Measurements from ENCODE around the gene GRIA4. TPM values are rescaled to one million over a fixed set of nuclear protein-coding genes. Genes with fewer than 3 reads are reported as not detected.
A peak's percentile ranks its signal among the peaks of the same experiment; 100 is the strongest.

Gene GRIA4
- polyA plus RNA-seq, 1 donor from 2014 or later: 6.3 TPM

- Histone ChIP-seq H3K79me2 (replicated peaks; ENCODE audit: insufficient read depth, low read length) (peaks cover 53% of the 10 kb centered on the region), H2AFZ (ENCODE audit: low read depth, low read length) (no peak overlapping the region), H3K9me2 (ENCODE audit: insufficient read depth, low read length) (no peaks in the 10 kb centered on the region), H3K27me3 (ENCODE audit: insufficient read depth, low read depth, low read length) (no peaks in the 10 kb centered on the region), H3K9ac (ENCODE audit: low read length) (no peak overlapping the region), H3K4me2 (ENCODE audit: low read length) (peak overlapping the region; percentile 9), H3K9me3 (ENCODE audit: low read length) (no peaks in the 10 kb centered on the region), H3K27ac (ENCODE audit: low read length) (no peak overlapping the region), H3F3A (ENCODE audit: insufficient read depth, low read length, poor library complexity, severe bottlenecking) (no peaks in the 10 kb centered on the region), H3K36me3 (ENCODE audit: insufficient read depth, low read length) (peaks cover 2% of the 10 kb centered on the region), H3K4me3 (ENCODE audit: low read length) (no peak overlapping the region), H4K20me1 (ENCODE audit: insufficient read depth) (no peaks in the 10 kb centered on the region)
- TF ChIP-seq SMC3 (conservative IDR thresholded peaks at IDR 0.05; ENCODE audit: poor library complexity) (no peak), TAF1 (IDR thresholded peaks at IDR 0.05; ENCODE audit: low read depth) (no peak), RAD21 (conservative IDR thresholded peaks at IDR 0.05) (no peak), MXI1 (conservative IDR thresholded peaks at IDR 0.05; ENCODE audit: poor library complexity, severe bottlenecking) (no peak), EP300 (conservative IDR thresholded peaks at IDR 0.05; ENCODE audit: poor library complexity, severe bottlenecking) (no peak), EZH2 (IDR thresholded peaks at IDR 0.05; ENCODE audit: borderline replicate concordance, insufficient read depth, low read length, poor library complexity, severe bottlenecking) (no peak), REST (IDR thresholded peaks at IDR 0.05; ENCODE audit: borderline replicate concordance) (no peak), CTCF (IDR thresholded peaks at IDR 0.05; ENCODE audit: poor library complexity, severe bottlenecking) (no peak), POLR2AphosphoS5 (IDR thresholded peaks at IDR 0.05) (no peak)
Measured at GRCh38 chr11:106014620-106015019, 404.7 kb downstream of the GRIA4 start.

GRCh38 chr11:106015066-106015465, 405.2 kb downstream of the GRIA4 start:
- Histone ChIP-seq H3F3A (ENCODE audit: insufficient read depth, low read length, poor library complexity, severe bottlenecking) (no peaks in the 10 kb centered on the region), H3K27me3 (ENCODE audit: insufficient read depth, low read depth, low read length) (no peaks in the 10 kb centered on the region), H3K4me3 (ENCODE audit: low read length) (no peak overlapping the region), H2AFZ (ENCODE audit: low read depth, low read length) (no peak overlapping the region), H3K36me3 (ENCODE audit: insufficient read depth, low read length) (no peaks in the 10 kb centered on the region), H3K4me2 (ENCODE audit: low read length) (no peak overlapping the region), H4K20me1 (ENCODE audit: insufficient read depth) (no peaks in the 10 kb centered on the region), H3K27ac (ENCODE audit: low read length) (no peak overlapping the region), H3K79me2 (replicated peaks; ENCODE audit: insufficient read depth, low read length) (peaks cover 57% of the 10 kb centered on the region), H3K9me2 (ENCODE audit: insufficient read depth, low read length) (no peaks in the 10 kb centered on the region), H3K9me3 (ENCODE audit: low read length) (no peaks in the 10 kb centered on the region), H3K9ac (ENCODE audit: low read length) (no peak overlapping the region)
- TF ChIP-seq TAF1 (IDR thresholded peaks at IDR 0.05; ENCODE audit: low read depth) (no peak), CTCF (IDR thresholded peaks at IDR 0.05; ENCODE audit: poor library complexity, severe bottlenecking) (no peak), REST (IDR thresholded peaks at IDR 0.05; ENCODE audit: borderline replicate concordance) (no peak), MXI1 (conservative IDR thresholded peaks at IDR 0.05; ENCODE audit: poor library complexity, severe bottlenecking) (no peak), SMC3 (conservative IDR thresholded peaks at IDR 0.05; ENCODE audit: poor library complexity) (no peak), POLR2AphosphoS5 (IDR thresholded peaks at IDR 0.05) (no peak), RAD21 (conservative IDR thresholded peaks at IDR 0.05) (no peak), EZH2 (IDR thresholded peaks at IDR 0.05; ENCODE audit: borderline replicate concordance, insufficient read depth, low read length, poor library complexity, severe bottlenecking) (no peak), EP300 (conservative IDR thresholded peaks at IDR 0.05; ENCODE audit: poor library complexity, severe bottlenecking) (no peak)

All from neural cell (in vitro differentiated cells).